Brain microvascular endothelial cell (primary cell): ENCODE data around the gene MDM1.

Experiments used
- DNase-seq: peaks from one replicate; pipeline ENCODE4 v3.0.0-alpha.2; 2020
- H3K27ac ChIP-seq: fragments of 250-450 bp; sonication (Bioruptor Pico); 2 replicates; pipeline ENCODE4 v1.5.1; 2020; ENCODE audit warnings: mild to moderate bottlenecking, moderate library complexity
- H3K27me3 ChIP-seq: fragments of 250-450 bp; sonication (Bioruptor Pico); replicated peaks from 2 replicates; pipeline ENCODE4 v1.5.1; 2020; ENCODE audit warnings: mild to moderate bottlenecking
- H3K36me3 ChIP-seq: fragments of 250-450 bp; sonication (Bioruptor Pico); replicated peaks from 2 replicates; pipeline ENCODE4 v1.5.1; 2020; ENCODE audit warnings: mild to moderate bottlenecking
- H3K4me3 ChIP-seq: 2 replicates; pipeline ENCODE4 v1.5.1; 2011; ENCODE audit warnings: low read depth, mild to moderate bottlenecking, control low read depth, low read length, moderate library complexity
- in situ Hi-C: cut with HindIII; loops from 2 replicates; pipeline ENCODE4 v1.10.0; 2017; ENCODE audit warnings: low sequenced_read_pairs, low pct_ligation_motif_present
- TF ChIP-seq, protein P1 (sequence below): IDR thresholded peaks from 2 replicates; pipeline ENCODE4 v1.5.1; 2011; ENCODE audit warnings: low read depth, mild to moderate bottlenecking, moderate library complexity, low read length, control low read depth, inconsistent platforms; ENCODE audit errors: missing control alignments

MDM1 gene, protein sequence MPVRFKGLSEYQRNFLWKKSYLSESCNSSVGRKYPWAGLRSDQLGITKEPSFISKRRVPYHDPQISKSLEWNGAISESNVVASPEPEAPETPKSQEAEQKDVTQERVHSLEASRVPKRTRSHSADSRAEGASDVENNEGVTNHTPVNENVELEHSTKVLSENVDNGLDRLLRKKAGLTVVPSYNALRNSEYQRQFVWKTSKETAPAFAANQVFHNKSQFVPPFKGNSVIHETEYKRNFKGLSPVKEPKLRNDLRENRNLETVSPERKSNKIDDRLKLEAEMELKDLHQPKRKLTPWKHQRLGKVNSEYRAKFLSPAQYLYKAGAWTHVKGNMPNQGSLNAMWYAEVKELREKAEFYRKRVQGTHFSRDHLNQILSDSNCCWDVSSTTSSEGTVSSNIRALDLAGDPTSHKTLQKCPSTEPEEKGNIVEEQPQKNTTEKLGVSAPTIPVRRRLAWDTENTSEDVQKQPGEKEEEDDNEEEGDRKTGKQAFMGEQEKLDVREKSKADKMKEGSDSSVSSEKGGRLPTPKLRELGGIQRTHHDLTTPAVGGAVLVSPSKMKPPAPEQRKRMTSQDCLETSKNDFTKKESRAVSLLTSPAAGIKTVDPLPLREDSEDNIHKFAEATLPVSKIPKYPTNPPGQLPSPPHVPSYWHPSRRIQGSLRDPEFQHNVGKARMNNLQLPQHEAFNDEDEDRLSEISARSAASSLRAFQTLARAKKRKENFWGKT

DNA sequence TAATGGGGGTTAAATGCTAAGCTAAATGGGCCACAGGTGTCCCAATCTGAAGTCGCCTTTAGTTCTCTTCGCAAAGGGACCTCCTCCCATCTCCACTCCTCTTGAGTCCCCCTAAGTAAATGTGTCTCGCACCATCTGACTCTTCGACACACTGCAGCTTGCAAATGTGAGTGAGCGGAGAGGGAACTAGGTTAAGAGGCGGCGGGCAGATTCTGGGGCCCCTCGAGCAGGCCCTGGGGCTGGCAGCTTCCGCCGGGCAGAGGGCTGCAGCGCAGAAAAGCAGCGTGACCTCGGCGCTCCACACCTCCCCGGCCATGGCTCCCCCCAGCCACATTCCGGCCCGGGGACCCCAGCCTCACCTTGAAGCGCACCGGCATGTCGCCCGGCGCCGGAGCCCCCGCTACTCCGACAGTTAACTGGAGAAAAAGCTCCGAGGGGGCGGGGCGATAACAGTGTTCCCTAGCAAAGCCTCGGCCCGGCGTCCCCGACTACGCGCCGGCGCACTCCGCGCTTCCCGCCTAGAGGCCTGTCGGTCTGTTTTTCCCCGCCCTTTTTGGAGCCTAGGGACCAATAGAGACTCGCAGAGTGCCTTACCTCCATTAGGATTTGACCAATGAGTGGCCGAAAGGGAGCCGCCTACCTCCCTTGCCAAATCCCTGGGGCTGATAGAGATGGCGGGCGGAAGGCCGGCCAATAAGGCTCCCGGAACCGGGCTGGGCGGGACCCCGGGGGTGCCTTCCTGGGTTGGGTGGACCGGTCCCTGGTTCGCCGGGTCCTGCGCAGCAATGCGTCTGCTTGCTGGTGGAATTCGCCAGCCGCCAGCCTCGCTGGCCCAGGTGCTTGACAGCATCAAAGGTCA lies at the start of gene MDM1:
TSS of gene MDM1 (minus strand) at position 494 of the 859 bp plus-strand sequence. CDS start at position 377, 117 bp downstream.
- peak; percentile 99 for DNase-seq
- TF ChIP-seq, protein P1, sequence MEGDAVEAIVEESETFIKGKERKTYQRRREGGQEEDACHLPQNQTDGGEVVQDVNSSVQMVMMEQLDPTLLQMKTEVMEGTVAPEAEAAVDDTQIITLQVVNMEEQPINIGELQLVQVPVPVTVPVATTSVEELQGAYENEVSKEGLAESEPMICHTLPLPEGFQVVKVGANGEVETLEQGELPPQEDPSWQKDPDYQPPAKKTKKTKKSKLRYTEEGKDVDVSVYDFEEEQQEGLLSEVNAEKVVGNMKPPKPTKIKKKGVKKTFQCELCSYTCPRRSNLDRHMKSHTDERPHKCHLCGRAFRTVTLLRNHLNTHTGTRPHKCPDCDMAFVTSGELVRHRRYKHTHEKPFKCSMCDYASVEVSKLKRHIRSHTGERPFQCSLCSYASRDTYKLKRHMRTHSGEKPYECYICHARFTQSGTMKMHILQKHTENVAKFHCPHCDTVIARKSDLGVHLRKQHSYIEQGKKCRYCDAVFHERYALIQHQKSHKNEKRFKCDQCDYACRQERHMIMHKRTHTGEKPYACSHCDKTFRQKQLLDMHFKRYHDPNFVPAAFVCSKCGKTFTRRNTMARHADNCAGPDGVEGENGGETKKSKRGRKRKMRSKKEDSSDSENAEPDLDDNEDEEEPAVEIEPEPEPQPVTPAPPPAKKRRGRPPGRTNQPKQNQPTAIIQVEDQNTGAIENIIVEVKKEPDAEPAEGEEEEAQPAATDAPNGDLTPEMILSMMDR = no peak
- Histone ChIP-seq H3K4me3 (peak within 1 kb of the TSS; percentile 84), H3K27me3 (no peaks in the 10 kb centered on the region), H3K27ac (peak within 1 kb of the TSS; percentile 47), H3K36me3 (no peaks in the 10 kb centered on the region)
- in situ Hi-C loops = no loop called here

DNA sequence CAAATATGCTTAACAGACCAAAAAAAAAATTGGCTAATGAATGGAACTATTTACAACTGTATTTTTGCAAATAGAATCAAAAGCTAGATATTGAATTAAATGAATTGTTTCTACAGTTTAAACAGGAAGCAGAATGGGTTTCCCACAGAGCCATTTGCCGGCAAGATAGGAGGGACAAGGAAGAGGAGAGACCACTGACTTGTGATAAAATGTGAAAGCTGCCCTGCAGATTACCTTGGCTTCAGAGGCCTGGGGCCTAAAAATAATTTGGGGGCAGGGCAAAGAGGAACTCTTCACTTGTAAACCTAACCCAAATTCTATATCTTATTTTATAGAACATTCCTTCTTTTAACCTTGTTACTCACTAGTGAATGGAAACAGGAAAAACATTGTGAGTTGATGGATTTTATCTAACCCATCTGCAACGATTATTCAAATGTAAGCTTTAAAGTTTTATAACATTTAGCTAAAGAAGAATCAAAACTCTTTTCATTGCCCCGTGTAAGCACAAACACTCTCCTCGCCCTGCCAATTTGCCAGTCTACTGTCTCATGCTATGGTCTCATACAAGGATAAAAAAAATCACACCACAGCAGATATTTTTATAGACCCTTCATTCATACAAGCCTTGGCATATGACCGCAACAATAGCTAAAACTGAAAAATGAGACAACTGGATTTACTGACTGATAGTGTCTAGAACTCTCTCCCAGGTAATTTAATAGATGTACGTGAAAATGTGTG lies 49.5 kb upstream of the MDM1 start:
- DNase-seq = no peak
- TF ChIP-seq, protein P1 = no peak
- in situ Hi-C loops = no loop called here

DNA sequence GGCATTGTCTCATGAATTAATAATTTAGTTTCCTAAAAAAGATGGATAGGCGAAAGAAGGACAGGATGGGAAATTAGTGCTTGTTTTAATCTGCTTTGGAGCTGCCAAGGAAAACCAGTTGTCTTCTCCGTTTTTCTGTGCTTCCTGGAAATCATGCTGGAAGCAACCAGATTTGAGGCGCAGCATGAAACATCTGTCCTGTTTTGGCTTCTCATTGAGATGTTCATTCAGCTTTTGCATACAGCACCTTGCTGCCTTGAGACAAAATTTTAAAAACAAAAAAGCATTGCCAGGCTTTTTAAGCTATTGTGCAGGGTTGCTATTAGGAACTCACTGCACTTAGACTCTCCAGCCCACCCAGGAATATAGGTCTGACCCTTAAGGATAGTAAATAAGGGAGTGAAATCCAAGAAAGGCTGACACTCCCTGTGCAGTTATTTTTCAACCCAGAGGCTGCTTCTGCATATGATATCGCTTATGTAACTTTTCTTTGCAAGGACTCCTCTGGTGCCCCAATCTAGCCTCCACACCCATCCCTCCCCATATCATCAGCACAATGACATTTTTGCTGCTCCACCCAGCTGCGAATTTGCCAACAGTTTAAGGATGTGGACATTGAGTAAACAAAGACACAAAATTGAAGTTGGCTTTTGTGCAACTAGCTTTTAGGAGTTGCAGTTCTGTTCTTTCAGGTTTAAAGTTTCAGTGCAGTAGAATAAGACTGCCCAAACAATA lies 46.9 kb upstream of the MDM1 start:
- in situ Hi-C loops = no loop called here
- no peak for DNase-seq

More for the DNA sequence above, 49.5 kb upstream of the MDM1 start:
- no peak overlapping the region for H3K4me3 ChIP-seq
- no peaks in the 10 kb centered on the region for H3K36me3 ChIP-seq
- no peak overlapping the region for H3K27ac ChIP-seq
- no peaks in the 10 kb centered on the region for H3K27me3 ChIP-seq

DNA sequence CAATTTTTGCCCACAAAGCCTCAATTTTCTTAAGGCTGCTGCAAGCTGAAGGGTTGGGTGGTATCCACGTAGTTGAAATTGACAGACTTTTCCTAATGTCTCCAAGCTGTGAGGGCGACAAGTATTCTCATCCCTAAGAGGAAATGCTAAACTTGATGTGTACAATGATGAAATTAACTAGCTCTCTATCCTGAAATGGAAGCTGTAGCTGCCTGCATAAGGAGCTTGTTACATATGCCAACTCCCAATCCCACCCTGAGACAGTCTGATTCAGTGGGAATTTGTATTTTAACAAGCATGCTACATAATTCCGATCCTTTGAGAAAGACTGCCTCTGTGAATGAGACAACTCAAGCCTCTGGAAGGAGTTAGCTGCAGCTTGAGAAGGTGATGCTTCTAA lies 45.7 kb upstream of the MDM1 start:
- Histone ChIP-seq H3K4me3 (no peak overlapping the region), H3K36me3 (no peaks in the 10 kb centered on the region), H3K27ac (no peak overlapping the region), H3K27me3 (no peaks in the 10 kb centered on the region)
- DNase-seq = no peak
- TF ChIP-seq, protein P1 = no peak
- in situ Hi-C loops = no loop called here

More for the DNA sequence above, 46.9 kb upstream of the MDM1 start:
- no peak overlapping the region for H3K27ac ChIP-seq
- H3K36me3 ChIP-seq = no peaks in the 10 kb centered on the region
- TF ChIP-seq, protein P1 = no peak
- H3K4me3 ChIP-seq = no peak overlapping the region
- H3K27me3 ChIP-seq = no peaks in the 10 kb centered on the region
